SK-N-SH (cell line): Measurements from ENCODE around the gene BNIP5.

ENCODE experiments used
- CHD2 ChIP-seq: fragments of 150-350 bp; IDR thresholded peaks from 2 replicates; pipeline ENCODE4 v1.6.1; 2018; ENCODE audit warnings: low read length; ENCODE audit not compliant: partially characterized antibody
- EP300 ChIP-seq, 2 experiments: IDR thresholded peaks; 2 replicates each; pipeline versions ENCODE4 v1.4.0 to v1.6.1; 2012; ENCODE audit warnings: borderline replicate concordance in 1 of 2, low read depth in 1 of 2, low read length in 1 of 2
- FOXM1 ChIP-seq: IDR thresholded peaks from 2 replicates; pipeline ENCODE4 v1.4.0; 2012; ENCODE audit warnings: low read depth, mild to moderate bottlenecking
- GABPA ChIP-seq: IDR thresholded peaks from 2 replicates; pipeline ENCODE4 v1.4.0; 2012; ENCODE audit warnings: low read depth, mild to moderate bottlenecking
- GATA2 ChIP-seq: sonication (generic); formaldehyde crosslinking; IDR thresholded peaks from 2 replicates; pipeline ENCODE4 v1.5.0; 2020; ENCODE audit warnings: mild to moderate bottlenecking, missing genetic modification reagents
- MAX ChIP-seq: IDR thresholded peaks from 2 replicates; pipeline ENCODE4 v1.4.0; 2012; ENCODE audit warnings: low read depth
- MXI1 ChIP-seq: IDR thresholded peaks from 2 replicates; pipeline ENCODE4 v1.6.1; 2012; ENCODE audit warnings: mild to moderate bottlenecking, low read depth, low read length, improper control_type of control experiment
- NFIC ChIP-seq: IDR thresholded peaks from 2 replicates; pipeline ENCODE4 v1.4.0; 2012; ENCODE audit warnings: borderline replicate concordance
- SIN3A ChIP-seq: IDR thresholded peaks from 2 replicates; pipeline ENCODE4 v1.6.1; 2012; ENCODE audit warnings: low read depth, mild to moderate bottlenecking, low read length, moderate library complexity, borderline replicate concordance
- YY1 ChIP-seq: IDR thresholded peaks from 2 replicates; pipeline ENCODE4 v1.4.0; 2012; ENCODE audit warnings: low read depth, mild to moderate bottlenecking
- TF ChIP-seq, protein P1 (sequence below): fragments of 200-600 bp; sonication (generic); IDR thresholded peaks from 2 replicates; pipeline ENCODE4 v1.6.1; 2017; ENCODE audit warnings: antibody characterized with exemption, mild to moderate bottlenecking, moderate library complexity

GRCh38 chr6:36269834-36270705, 66.6 kb downstream of the BNIP5 start, which contains the start of gene PNPLA1:
- TF ChIP-seq EP300 (IDR thresholded peaks at IDR 0.05; ENCODE audit: borderline replicate concordance in 1 of 2, low read depth in 1 of 2, low read length in 1 of 2) = no peak
- TF ChIP-seq, protein P1, sequence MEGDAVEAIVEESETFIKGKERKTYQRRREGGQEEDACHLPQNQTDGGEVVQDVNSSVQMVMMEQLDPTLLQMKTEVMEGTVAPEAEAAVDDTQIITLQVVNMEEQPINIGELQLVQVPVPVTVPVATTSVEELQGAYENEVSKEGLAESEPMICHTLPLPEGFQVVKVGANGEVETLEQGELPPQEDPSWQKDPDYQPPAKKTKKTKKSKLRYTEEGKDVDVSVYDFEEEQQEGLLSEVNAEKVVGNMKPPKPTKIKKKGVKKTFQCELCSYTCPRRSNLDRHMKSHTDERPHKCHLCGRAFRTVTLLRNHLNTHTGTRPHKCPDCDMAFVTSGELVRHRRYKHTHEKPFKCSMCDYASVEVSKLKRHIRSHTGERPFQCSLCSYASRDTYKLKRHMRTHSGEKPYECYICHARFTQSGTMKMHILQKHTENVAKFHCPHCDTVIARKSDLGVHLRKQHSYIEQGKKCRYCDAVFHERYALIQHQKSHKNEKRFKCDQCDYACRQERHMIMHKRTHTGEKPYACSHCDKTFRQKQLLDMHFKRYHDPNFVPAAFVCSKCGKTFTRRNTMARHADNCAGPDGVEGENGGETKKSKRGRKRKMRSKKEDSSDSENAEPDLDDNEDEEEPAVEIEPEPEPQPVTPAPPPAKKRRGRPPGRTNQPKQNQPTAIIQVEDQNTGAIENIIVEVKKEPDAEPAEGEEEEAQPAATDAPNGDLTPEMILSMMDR = no peak
- no peak for TF ChIP-seq GATA2 (CRISPR knock-in tag)
- no peak for TF ChIP-seq FOXM1
- TF ChIP-seq CHD2 = no peak
- TF ChIP-seq YY1 = no peak
- TF ChIP-seq GABPA = no peak
- TF ChIP-seq NFIC = no peak
- no peak for TF ChIP-seq MAX
- TF ChIP-seq SIN3A = no peak
- no peak for TF ChIP-seq MXI1
